Fibroblast of the conjunctiva (primary cell): ENCODE measurements around the gene TIPRL.
"Not testable (repeated sequence)": the region's sequence is repeated elsewhere in the genome, so short reads cannot be mapped to it uniquely, and the experiment has no call there.

Experiments
- DNase-seq: peaks from one replicate; pipeline ENCODE4 v3.0.0-alpha.2; 2010; ENCODE audit warnings: low read depth

The TIPRL gene

DNA sequence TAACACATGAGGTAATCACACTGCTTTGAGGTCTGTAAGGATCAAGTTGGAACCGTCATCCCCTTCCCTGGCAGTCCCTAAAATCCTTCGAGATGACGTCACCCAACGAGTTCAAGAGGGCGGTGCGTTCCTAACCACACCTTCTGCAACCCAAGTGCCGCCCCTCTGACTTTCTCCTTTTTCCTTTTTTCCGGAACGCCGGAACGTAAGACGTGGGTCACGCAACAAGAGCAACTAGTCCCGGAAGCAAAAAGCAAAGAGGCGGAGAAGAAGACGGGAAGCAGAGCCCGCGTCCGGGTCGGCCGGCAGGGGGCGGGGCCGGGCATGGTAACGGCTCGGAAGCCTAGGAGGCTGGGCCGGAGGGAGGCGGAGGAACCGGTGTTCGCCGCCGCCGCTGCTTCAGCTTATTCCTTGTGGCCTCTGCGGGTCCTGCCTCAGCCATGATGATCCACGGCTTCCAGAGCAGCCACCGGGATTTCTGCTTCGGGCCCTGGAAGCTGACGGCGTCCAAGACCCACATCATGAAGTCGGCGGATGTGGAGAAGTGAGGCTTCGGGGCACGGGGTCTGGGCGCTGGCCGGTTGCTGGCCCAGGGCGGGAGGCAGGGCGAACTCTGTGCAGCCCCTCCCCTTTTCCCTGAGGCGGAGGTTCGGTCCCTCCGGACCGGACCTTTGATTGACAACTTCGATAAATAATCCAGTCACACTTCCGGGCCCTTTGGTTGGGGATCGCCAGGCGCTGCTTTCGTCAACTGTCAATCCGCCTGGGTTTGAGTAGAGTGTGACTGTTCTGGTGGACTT is at the start of gene TIPRL:
Gene TIPRL (plus strand): TSS at position 325 of the 800 bp plus-strand sequence. CDS start 116 bp downstream, at position 441.
- peak; percentile 97 for DNase-seq

- DNase-seq = no peak
Measured at GRCh38 chr1:168129933-168130332, 48.8 kb upstream of the TIPRL start.

DNA sequence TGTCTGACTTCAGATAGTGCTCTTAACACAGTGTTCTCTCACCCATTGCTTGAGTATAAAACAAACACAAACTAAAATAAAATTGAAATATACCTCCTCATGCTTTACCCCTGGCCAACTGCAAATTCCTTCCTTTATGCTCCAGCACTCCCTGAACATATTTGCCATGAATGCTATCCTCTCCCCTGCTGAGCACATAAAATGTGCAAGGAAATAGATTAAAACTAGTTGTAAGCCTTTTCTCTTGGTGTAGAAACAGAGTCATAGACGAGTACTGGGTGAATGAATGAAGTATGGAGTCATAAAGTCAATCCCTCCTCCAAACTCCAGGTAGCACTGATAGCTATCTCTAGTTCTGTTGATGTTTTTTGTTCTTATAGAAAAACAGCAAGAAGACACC is 44.6 kb upstream of the TIPRL start:
- DNase-seq = no peak

GRCh38 chr1:168134642-168135041 is 44.1 kb upstream of the TIPRL start:
- DNase-seq = no peak

GRCh38 chr1:168135116-168135920 is 43.4 kb upstream of the TIPRL start:
- no peak for DNase-seq

DNA sequence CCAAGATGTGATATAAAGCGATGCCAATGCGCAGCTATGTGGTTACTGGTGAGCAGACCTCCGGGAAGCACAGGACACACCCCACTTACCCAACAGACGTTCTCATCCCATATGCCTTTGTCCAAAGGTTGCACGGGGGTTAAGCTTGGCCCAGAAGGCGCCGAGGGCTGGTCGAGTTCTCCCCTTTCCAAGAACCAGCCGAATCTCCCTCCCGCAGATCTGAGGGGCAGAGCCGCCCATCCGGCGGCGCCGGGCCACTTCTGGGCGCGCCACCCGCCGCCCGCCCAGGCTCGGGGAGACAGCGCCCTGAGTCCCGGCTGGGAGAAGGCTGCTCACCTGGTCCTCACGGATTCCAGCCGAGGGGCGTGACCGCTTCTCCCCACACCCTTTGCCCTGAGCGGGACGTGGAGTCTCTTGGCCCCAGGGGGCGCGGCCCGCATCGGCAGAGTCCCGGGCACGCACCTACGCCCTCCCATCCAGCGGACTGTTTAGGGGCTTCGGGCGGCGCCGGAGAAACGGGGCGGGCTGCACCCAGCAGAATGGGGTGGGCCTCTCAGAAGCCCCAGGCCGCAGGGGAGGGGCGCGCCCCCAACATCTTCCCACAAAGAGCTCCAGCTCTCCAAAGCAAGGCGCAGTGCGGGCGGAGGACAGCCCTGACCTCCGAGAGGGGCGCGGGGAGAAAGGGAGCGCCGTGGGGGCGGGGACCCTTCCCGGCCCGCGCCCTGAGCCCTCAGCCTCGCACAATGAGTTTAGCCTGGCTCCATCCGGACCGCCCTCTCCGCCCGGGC is 42.6 kb upstream of the TIPRL start:
- DNase-seq = no peak

- DNase-seq = no peak
Measured at GRCh38 chr1:168136709-168137514, 41.9 kb upstream of the TIPRL start, which contains the start of gene GPR161. Gene GPR161 (minus strand): TSS chr1:168136930. CDS start chr1:168104850, 32,080 bp downstream.

- DNase-seq = no peak
Measured at GRCh38 chr1:168137515-168137821, 41.3 kb upstream of the TIPRL start.

GRCh38 chr1:168138134-168138533 is 40.6 kb upstream of the TIPRL start:
- no peak for DNase-seq

GRCh38 chr1:168139070-168139469 is 39.7 kb upstream of the TIPRL start:
- no peak for DNase-seq

DNA sequence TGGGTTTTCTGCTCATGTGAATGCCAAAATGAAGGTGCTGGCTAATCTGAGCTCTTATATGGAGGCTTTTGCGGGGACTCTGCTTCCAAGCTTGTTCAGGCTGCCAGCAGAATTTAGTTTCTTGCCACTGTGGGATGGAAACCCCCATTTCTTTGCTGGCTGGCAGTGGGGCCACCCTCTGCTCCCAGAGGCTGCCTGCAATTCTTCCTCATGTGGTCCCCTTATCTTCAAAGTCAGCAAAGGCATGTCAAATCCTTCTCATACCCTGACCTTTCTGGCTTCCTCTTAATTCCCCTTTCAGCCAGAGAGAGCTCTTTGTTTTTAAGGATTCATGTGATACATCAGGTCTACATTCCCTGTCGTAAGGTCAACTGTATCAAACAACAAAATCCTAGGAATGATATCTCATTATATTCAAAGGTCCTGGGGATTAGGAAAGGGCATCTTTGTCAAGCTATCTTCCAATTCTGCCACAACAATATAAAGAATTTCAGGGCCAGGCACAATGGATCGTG is 36.8 kb upstream of the TIPRL start:
- no peak for DNase-seq

DNA sequence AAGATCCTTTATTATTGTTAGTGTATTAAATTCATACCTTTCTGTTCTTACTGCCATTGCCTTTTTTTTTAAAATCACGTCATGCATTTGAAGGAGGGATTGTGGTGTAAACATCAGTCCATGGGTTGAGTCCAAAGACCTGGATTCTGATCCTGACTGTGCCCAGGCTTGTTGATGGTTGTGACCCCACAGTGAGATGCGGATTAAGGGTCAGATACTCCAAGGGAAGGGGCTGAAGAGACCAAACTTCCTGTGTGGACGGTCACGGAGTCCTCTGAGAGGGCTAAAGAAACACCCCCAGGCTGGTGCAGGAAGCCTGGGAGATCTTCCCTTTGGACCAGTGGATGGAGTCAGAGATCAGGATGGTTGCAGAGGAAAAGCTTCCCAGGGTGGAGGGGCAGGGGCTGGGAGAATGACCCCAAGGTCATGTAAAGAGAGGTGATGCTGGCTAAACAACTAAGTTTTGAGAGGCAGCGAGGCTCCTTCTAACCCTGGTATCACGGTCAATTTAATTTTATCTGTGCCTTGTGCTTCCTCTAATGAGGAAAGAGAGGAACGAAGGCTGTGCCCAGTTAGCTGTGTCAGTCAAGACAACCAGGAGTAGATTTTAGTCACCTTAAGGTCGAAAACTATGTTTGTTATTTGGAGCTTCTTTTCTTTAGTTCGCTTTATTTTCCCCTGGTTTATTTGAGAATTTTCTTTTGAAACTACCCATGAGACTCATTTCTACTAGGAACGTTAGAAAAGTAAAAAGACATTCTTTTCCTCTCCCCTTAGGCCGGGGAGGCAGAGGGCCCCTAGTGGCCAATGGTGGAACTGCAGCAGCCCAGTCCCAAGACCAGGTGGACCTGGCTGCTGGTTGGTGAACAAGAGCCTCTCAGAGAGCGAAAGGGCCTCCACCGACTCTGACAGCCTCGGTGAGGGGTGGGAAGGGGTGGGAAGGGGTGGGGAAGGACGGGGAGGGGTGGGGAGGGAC is 33.3 kb upstream of the TIPRL start:
- DNase-seq = peak; percentile 68

DNA sequence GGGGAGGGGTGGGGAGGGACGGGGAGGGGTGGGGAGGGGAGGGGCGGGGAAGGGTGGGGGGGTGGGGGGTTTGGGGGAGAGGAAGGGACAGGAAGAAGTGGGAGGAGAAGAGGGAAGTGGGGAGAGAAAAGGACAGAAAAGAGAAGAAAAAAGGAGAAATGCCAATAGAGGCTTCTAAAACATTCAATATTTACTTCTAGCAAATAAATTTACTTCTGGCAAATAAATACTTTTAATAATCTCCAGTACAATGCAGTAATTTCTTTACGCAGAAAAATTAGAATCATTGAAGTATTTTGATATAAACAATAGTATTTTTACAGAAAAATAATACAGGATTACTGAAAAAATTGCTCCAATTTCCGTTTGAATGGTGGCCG is 32.6 kb upstream of the TIPRL start:
- no peak for DNase-seq

GRCh38 chr1:168146626-168147025 is 32.1 kb upstream of the TIPRL start:
- no peak for DNase-seq

DNA sequence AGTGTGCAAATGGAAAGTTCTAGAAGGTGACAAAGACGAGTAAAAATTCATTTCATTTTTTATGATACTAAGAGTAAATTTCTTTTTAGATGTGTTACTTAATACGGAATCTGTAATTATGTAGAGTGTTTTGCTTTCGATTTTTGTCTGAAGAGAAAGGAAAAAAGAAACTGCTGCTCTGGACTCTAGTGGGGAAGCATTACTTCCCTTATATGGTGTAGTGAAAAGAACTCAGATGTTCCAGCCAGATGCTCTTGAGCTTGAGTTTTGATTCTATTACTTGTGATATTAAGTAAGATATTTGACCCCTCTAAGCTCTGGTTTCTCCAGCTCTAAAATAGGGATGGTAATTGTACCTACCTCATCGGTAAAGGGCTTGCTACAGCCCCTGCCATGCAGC is 29.8 kb upstream of the TIPRL start:
- no peak for DNase-seq

DNA sequence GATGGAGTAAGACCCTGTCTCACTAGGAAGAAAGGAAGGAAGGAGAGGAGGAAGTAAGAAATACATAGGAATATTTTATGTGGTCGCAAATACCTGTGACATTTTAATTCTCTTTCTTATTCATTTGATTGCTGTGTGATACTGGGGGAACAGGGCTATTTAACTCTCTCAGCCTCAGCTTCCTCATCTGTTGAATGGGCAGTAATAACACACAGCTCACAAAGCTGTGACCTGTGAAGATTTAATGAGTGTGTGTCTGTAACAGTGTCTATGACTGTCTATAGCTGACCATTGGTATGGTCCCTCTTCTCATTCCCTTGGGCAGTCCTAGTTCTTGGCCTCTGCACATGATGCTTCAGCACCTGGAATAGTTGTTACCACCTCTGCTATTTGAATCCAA is 28.5 kb upstream of the TIPRL start:
- no peak for DNase-seq

DNA sequence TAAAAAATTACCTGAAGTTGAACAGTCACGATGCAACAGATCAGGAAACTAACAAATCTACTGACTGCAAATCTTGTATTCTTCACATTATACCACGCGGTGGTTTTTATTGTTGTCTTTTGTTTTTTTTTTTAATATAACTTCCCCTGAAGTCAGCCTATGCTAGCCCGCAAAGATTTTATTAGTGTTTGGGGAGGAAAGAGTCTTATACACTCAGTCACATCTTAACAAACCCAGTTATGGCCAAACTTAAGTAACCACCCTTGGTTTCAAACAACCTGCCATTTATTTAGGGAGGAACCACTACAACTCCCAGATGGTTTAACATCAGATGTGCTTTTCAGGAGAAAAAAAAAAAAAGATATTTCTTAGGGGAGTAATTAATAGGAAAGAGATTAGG is 26.8 kb upstream of the TIPRL start:
- DNase-seq = no peak

DNA sequence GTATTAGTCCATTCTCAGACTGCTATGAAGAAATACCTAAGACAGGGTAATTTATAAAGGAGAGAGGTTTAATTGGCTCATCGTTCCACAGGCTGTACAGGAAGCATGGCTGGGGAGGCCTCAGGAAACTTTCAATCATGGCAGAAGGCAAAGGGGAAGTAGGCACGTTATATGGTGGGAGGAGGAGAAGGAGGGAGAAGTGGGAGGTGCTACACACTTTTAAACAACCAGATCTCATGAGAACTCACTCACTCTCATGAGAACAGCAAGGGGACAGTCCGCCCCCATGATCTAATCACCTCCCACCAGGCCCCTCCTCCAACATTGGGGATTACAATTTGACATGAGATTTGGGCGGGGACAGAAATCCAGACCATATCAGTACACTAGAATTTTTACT is 24.1 kb upstream of the TIPRL start:
- not testable (repeated sequence) for DNase-seq

DNA sequence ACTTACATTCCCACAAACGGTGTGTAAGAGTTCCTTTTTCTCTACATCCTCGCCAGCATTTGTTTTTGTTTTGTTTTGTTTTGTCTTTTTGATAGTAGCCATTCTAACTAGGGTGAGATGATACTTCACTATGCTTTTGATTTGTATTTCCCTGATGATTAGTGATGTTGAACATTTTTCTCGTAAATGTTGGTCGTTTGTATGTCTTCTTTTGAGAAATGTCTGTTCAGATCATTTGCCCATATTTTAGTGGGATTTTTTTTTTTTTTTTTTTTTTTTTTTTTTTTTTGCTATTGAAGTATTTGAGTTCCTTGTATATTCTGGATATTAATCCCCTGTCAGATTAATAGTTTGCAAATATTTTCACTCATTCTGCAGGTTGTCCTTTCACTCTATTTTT is 22.9 kb upstream of the TIPRL start:
- DNase-seq = no peak

DNA sequence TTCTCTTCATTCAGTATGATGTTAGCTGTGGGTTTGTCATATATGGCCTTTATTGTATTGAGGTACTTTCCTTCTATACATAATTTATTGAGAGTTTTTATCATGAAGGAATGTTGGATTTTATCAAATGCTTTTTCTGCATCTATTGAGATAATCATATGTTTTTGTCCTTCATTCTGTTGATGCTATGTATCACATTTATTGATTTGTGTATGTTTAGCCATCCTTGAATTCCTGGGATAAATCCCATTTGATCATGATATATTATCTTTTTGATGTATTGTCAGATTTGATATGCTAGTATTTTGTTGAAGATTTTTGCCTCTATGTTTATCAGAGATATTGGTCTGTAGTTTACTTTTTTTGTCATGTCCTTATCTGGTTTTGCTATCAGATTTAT is 21.1 kb upstream of the TIPRL start:
- DNase-seq = no peak
